ENCODE data around the gene PGAM5.
"Not testable (repeated sequence)": the region's sequence is repeated elsewhere in the genome, so short reads cannot be mapped to it uniquely, and the experiment has no call there.

The PGAM5 gene

GRCh38 chr12:132690112-132690511, 20.5 kb upstream of the PGAM5 start:
- no peak for DNase-seq

GRCh38 chr12:132692030-132692429, 18.6 kb upstream of the PGAM5 start:
- DNase-seq, result not testable (repeated sequence)

- DNase-seq, result not testable (repeated sequence)
These were observed 15.8 kb upstream of the PGAM5 start for GRCh38 chr12:132694888-132695287.

GRCh38 chr12:132695431-132695830, 15.2 kb upstream of the PGAM5 start:
- DNase-seq, result no peak

GRCh38 chr12:132698341-132698740, 12.3 kb upstream of the PGAM5 start:
- no peak for DNase-seq

- peak; percentile 51 for DNase-seq
These were observed 10.3 kb upstream of the PGAM5 start for GRCh38 chr12:132700212-132700822.

- DNase-seq, result no peak
These were observed 8.0 kb upstream of the PGAM5 start for GRCh38 chr12:132702640-132703039.

- DNase-seq, result no peak
These were observed 7.0 kb upstream of the PGAM5 start for GRCh38 chr12:132703641-132704040.

GRCh38 chr12:132707241-132707640, 3.4 kb upstream of the PGAM5 start:
- no peak for DNase-seq

GRCh38 chr12:132708150-132708549, 2.5 kb upstream of the PGAM5 start:
- DNase-seq, result no peak

GRCh38 chr12:132710043-132710404, 618 bp upstream of the PGAM5 start:
- DNase-seq, result no peak

GRCh38 chr12:132711080-132711843, 620 bp downstream of the PGAM5 start:
- no peak for DNase-seq

- DNase-seq, result no peak
These were observed 2.5 kb downstream of the PGAM5 start for GRCh38 chr12:132713123-132713522.

- no peak for DNase-seq
These were observed 5.2 kb downstream of the PGAM5 start for GRCh38 chr12:132715874-132716273.

- DNase-seq, result no peak
These were observed 5.7 kb downstream of the PGAM5 start for GRCh38 chr12:132716356-132716755.

GRCh38 chr12:132717011-132717410, 6.4 kb downstream of the PGAM5 start:
- no peak for DNase-seq

- DNase-seq, result no peak
These were observed 7.1 kb downstream of the PGAM5 start for GRCh38 chr12:132717531-132718387.

GRCh38 chr12:132718644-132719043, 8.0 kb downstream of the PGAM5 start:
- no peak for DNase-seq

GRCh38 chr12:132719141-132719953, 8.7 kb downstream of the PGAM5 start:
- DNase-seq, result no peak

- no peak for DNase-seq
These were observed 9.3 kb downstream of the PGAM5 start for GRCh38 chr12:132719954-132720324.

GRCh38 chr12:132720606-132721345, 10.1 kb downstream of the PGAM5 start:
- DNase-seq, result no peak
